ENCODE data around the gene PGRMC2. TPM values are rescaled to one million over a fixed set of nuclear protein-coding genes. Genes with fewer than 3 reads are reported as not detected.

The PGRMC2 gene
- total RNA-seq, 2 experiments from 2014 or later = 37.8 to 38.0 TPM

- Mint-ChIP-seq H3K36me3 (ENCODE audit: low read depth) (no peaks in the 10 kb centered on the region), H3K9me3 (ENCODE audit: insufficient read depth) (no peaks in the 10 kb centered on the region), H3K27ac (no peak overlapping the region), H3K27me3 (ENCODE audit: low read depth) (peaks cover 3% of the 10 kb centered on the region), H3K4me1 (ENCODE audit: low read depth) (no peaks in the 10 kb centered on the region), H3K4me3 (no peak overlapping the region)
- CTCF ChIA-PET = no interaction called here
- DNase-seq = no peak
- ATAC-seq = no peak
- POLR2A ChIA-PET = no interaction called here
Measured at GRCh38 chr4:128228845-128229795, 58.5 kb downstream of the PGRMC2 start.

GRCh38 chr4:128227991-128228571, 59.5 kb downstream of the PGRMC2 start:
- ATAC-seq (no peak), DNase-seq (no peak)
- Mint-ChIP-seq H3K4me3 (no peak overlapping the region), H3K36me3 (ENCODE audit: low read depth) (no peaks in the 10 kb centered on the region), H3K27me3 (ENCODE audit: low read depth) (peaks cover 3% of the 10 kb centered on the region), H3K4me1 (ENCODE audit: low read depth) (no peaks in the 10 kb centered on the region), H3K27ac (no peak overlapping the region), H3K9me3 (ENCODE audit: insufficient read depth) (no peaks in the 10 kb centered on the region)
- ChIA-PET POLR2A (no interaction called here), CTCF (no interaction called here)

GRCh38 chr4:128225148-128225547, 62.5 kb downstream of the PGRMC2 start:
- Mint-ChIP-seq H3K4me1 (ENCODE audit: low read depth) (no peaks in the 10 kb centered on the region), H3K36me3 (ENCODE audit: low read depth) (no peaks in the 10 kb centered on the region), H3K9me3 (ENCODE audit: insufficient read depth) (no peaks in the 10 kb centered on the region), H3K4me3 (no peak overlapping the region), H3K27me3 (ENCODE audit: low read depth) (no peaks in the 10 kb centered on the region), H3K27ac (no peak overlapping the region)
- CTCF ChIA-PET = interaction anchor here (2.1 kb wide), 1 partner anchor 33 kb away, joined by 5 read pairs; no protein-coding TSS in a partner anchor
- POLR2A ChIA-PET = no interaction called here
- ATAC-seq (no peak), DNase-seq (no peak)

GRCh38 chr4:128221586-128221985, 66.0 kb downstream of the PGRMC2 start:
- no peaks in the 10 kb centered on the region for H3K4me1 Mint-ChIP-seq (ENCODE audit: low read depth)
- no peaks in the 10 kb centered on the region for H3K9me3 Mint-ChIP-seq (ENCODE audit: insufficient read depth)
- H3K36me3 Mint-ChIP-seq (ENCODE audit: low read depth) = no peaks in the 10 kb centered on the region
- H3K27ac Mint-ChIP-seq = no peak overlapping the region
- no peak for DNase-seq
- no peak for ATAC-seq
- ChIA-PET POLR2A (no interaction called here), CTCF (no interaction called here)
- H3K4me3 Mint-ChIP-seq = no peak overlapping the region
- H3K27me3 Mint-ChIP-seq (ENCODE audit: low read depth) = no peaks in the 10 kb centered on the region

GRCh38 chr4:128220286-128221235, 67.1 kb downstream of the PGRMC2 start:
- Mint-ChIP-seq H3K9me3 (ENCODE audit: insufficient read depth) (no peaks in the 10 kb centered on the region), H3K36me3 (ENCODE audit: low read depth) (no peaks in the 10 kb centered on the region), H3K27me3 (ENCODE audit: low read depth) (no peaks in the 10 kb centered on the region), H3K4me1 (ENCODE audit: low read depth) (no peaks in the 10 kb centered on the region), H3K4me3 (no peak overlapping the region), H3K27ac (no peak overlapping the region)
- no peak for ATAC-seq
- CTCF ChIA-PET = no interaction called here
- POLR2A ChIA-PET = interaction anchor here (0.5 kb wide), 1 partner anchor 71 kb away, joined by 3 read pairs; no protein-coding TSS in a partner anchor
- no peak for DNase-seq

Other genes with a start within 250 kb of the PGRMC2 start
- 10 to 100 TPM; 13.6 to 14.5 TPM for gene LARP1B, start 226.5 kb downstream of the PGRMC2 start, total RNA-seq

All from activated CD8-positive, alpha-beta T cell treated with anti-CD3 and anti-CD28 coated beads, Interleukin-2, amount 10 ng/mL, durations not matched to agents 7 days and 5 days (primary cell).